ENCODE measurements around the gene TIGD1.
"Not testable (repeated sequence)": the region's sequence is repeated elsewhere in the genome, so short reads cannot be mapped to it uniquely, and the experiment has no call there.

DNA sequence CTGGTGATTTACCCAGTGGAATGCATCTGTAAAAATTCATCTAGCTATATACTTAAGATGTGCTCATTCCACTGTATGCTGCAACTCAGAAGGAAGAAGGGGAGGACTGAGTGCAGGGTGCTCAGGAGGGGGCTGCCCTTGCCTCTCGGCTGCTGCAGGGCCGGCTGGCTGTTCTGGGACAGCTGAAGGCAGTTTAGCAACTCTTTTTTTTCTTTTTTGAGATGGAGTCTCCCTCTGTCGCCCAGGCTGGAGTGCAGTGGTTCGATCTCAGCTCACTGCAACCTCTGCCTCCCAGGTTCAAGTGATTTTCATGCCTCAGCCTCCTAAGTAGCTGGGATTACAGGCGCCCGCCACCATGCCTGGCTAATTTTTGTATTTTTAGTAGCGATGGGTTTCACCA lies 17.5 kb downstream of the TIGD1 start:
- TF ChIP-seq POLR2A, POLR2AphosphoS5, EP300 (IDR thresholded peaks at IDR 0.05): not testable (repeated sequence)
- TF ChIP-seq, protein P1, sequence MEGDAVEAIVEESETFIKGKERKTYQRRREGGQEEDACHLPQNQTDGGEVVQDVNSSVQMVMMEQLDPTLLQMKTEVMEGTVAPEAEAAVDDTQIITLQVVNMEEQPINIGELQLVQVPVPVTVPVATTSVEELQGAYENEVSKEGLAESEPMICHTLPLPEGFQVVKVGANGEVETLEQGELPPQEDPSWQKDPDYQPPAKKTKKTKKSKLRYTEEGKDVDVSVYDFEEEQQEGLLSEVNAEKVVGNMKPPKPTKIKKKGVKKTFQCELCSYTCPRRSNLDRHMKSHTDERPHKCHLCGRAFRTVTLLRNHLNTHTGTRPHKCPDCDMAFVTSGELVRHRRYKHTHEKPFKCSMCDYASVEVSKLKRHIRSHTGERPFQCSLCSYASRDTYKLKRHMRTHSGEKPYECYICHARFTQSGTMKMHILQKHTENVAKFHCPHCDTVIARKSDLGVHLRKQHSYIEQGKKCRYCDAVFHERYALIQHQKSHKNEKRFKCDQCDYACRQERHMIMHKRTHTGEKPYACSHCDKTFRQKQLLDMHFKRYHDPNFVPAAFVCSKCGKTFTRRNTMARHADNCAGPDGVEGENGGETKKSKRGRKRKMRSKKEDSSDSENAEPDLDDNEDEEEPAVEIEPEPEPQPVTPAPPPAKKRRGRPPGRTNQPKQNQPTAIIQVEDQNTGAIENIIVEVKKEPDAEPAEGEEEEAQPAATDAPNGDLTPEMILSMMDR (IDR thresholded peaks at IDR 0.05) = not testable (repeated sequence)
